Astrocyte (in vitro differentiated cells and primary cell): ENCODE measurements around the gene C2CD2. TPM values are rescaled to one million over a fixed set of nuclear protein-coding genes. Genes with fewer than 3 reads are reported as not detected.

Source experiments
- DNase-seq: peaks from one replicate; pipeline ENCODE4 v3.0.0-alpha.2; 2010; ENCODE audit warnings: low read depth
- FAIRE-seq: peaks from 2 replicates; lab custom pipeline; 2011; peaks lifted over from hg19 to GRCh38; lab: Jason Lieb, UNC
- H2AFZ ChIP-seq: 2 replicates; pipeline ENCODE4 v1.6.0; 2012; ENCODE audit warnings: low read depth, low read length, inconsistent platforms
- H3K27ac ChIP-seq: 2 replicates; pipeline ENCODE4 v1.5.1; 2011; ENCODE audit warnings: low read depth, low read length, inconsistent platforms
- H3K27me3 ChIP-seq: 2 replicates; pipeline ENCODE4 v1.6.0; 2011; ENCODE audit warnings: low read length, inconsistent platforms; ENCODE audit not compliant: insufficient read depth
- H3K36me3 ChIP-seq: 2 replicates; pipeline ENCODE4 v1.5.1; 2011; ENCODE audit warnings: low read length, inconsistent platforms; ENCODE audit not compliant: insufficient read depth
- H3K4me1 ChIP-seq: 2 replicates; pipeline ENCODE4 v1.5.1; 2011; ENCODE audit warnings: low read length, inconsistent platforms; ENCODE audit not compliant: insufficient read depth
- H3K4me2 ChIP-seq: 2 replicates; pipeline ENCODE4 v1.6.0; 2012; ENCODE audit warnings: low read length, inconsistent platforms
- H3K4me3 ChIP-seq: 2 replicates; pipeline ENCODE4 v1.5.1; 2011; ENCODE audit warnings: low read depth, mild to moderate bottlenecking, low read length, inconsistent platforms; ENCODE audit not compliant: insufficient read depth
- H3K79me2 ChIP-seq: 2 replicates; pipeline ENCODE4 v1.6.0; 2012; ENCODE audit warnings: mild to moderate bottlenecking, low read length, inconsistent platforms; ENCODE audit not compliant: insufficient read depth
- H3K9ac ChIP-seq: 2 replicates; pipeline ENCODE4 v1.6.0; 2012; ENCODE audit warnings: mild to moderate bottlenecking, low read length, inconsistent platforms
- H3K9me3 ChIP-seq: 2 replicates; pipeline ENCODE4 v1.5.1; 2012; ENCODE audit warnings: low read depth, mild to moderate bottlenecking, low read length, inconsistent platforms; ENCODE audit not compliant: insufficient read depth
- H4K20me1 ChIP-seq: 2 replicates; pipeline ENCODE4 v1.6.0; 2012; ENCODE audit warnings: low read length, inconsistent platforms; ENCODE audit not compliant: insufficient read depth
- H3K27ac Mint-ChIP-seq: one replicate; pipeline ENCODE4 v1.8.0; 2021; ENCODE audit warnings: mild to moderate bottlenecking, mixed read lengths; ENCODE audit not compliant: unreplicated experiment
- H3K27me3 Mint-ChIP-seq: one replicate; pipeline ENCODE4 v1.8.0; 2021; ENCODE audit warnings: low read depth, mixed read lengths; ENCODE audit not compliant: unreplicated experiment
- H3K36me3 Mint-ChIP-seq: one replicate; pipeline ENCODE4 v1.8.0; 2021; ENCODE audit warnings: low read depth, mixed read lengths; ENCODE audit not compliant: unreplicated experiment
- H3K4me1 Mint-ChIP-seq: one replicate; pipeline ENCODE4 v1.8.0; 2021; ENCODE audit warnings: low read depth, mixed read lengths; ENCODE audit not compliant: unreplicated experiment
- H3K4me3 Mint-ChIP-seq: one replicate; pipeline ENCODE4 v1.8.0; 2021; ENCODE audit warnings: mild to moderate bottlenecking, moderate library complexity, mixed read lengths; ENCODE audit not compliant: unreplicated experiment
- H3K9me3 Mint-ChIP-seq: one replicate; pipeline ENCODE4 v1.8.0; 2021; ENCODE audit warnings: mild to moderate bottlenecking, mixed read lengths; ENCODE audit not compliant: unreplicated experiment
- CTCF ChIP-seq: IDR thresholded peaks from 2 replicates; pipeline ENCODE4 v1.5.1; 2011; ENCODE audit warnings: low read depth, mild to moderate bottlenecking, inconsistent platforms, low read length, moderate library complexity; ENCODE audit not compliant: insufficient read depth
- EZH2 ChIP-seq: IDR thresholded peaks from 2 replicates; pipeline ENCODE4 v1.6.1; 2012; ENCODE audit warnings: mild to moderate bottlenecking, low read length, inconsistent platforms; ENCODE audit not compliant: insufficient read depth
- total RNA-seq: library from RNA; stranded (reverse); gene quantifications from 2 replicates; pipeline ENCODE4 v1.2.1, GENCODE V29; 2021

C2CD2 gene
- total RNA-seq, 1 donor from 2014 or later: 8.3 TPM

- H3K27me3 ChIP-seq: no peaks in the 10 kb centered on the region
- no peak overlapping the region for H3K9ac ChIP-seq
- no peak overlapping the region for H2AFZ ChIP-seq
- peaks cover 24% of the 10 kb centered on the region for H3K4me1 ChIP-seq
- no peak overlapping the region for H3K4me2 ChIP-seq
- no peak overlapping the region for H3K27ac ChIP-seq
- no peak for DNase-seq
- Mint-ChIP-seq H3K9me3 (peaks cover 6% of the 10 kb centered on the region), H3K36me3 (no peaks in the 10 kb centered on the region), H3K27ac (no peak overlapping the region), H3K4me1 (peaks cover 6% of the 10 kb centered on the region), H3K4me3 (no peak overlapping the region), H3K27me3 (peaks cover 36% of the 10 kb centered on the region)
- TF ChIP-seq CTCF (no peak), EZH2 (no peak)
- no peak overlapping the region for H3K4me3 ChIP-seq
- no peaks in the 10 kb centered on the region for H4K20me1 ChIP-seq
- no peaks in the 10 kb centered on the region for H3K36me3 ChIP-seq
- FAIRE-seq: no peak
- H3K9me3 ChIP-seq: no peaks in the 10 kb centered on the region
- no peaks in the 10 kb centered on the region for H3K79me2 ChIP-seq
These were observed 8.7 kb upstream of the C2CD2 start for GRCh38 chr21:41962425-41962966.

- Histone ChIP-seq H3K4me2 (peak overlapping the region; percentile 49), H3K9me3 (no peaks in the 10 kb centered on the region), H3K79me2 (no peaks in the 10 kb centered on the region), H2AFZ (peak overlapping the region; percentile 39), H3K4me1 (peaks cover 31% of the 10 kb centered on the region), H4K20me1 (no peaks in the 10 kb centered on the region), H3K4me3 (no peak overlapping the region), H3K9ac (peak overlapping the region; percentile 45), H3K36me3 (no peaks in the 10 kb centered on the region), H3K27ac (no peak overlapping the region), H3K27me3 (no peaks in the 10 kb centered on the region)
- DNase-seq (no peak), FAIRE-seq (no peak)
- Mint-ChIP-seq H3K36me3 (no peaks in the 10 kb centered on the region), H3K27me3 (peaks cover 30% of the 10 kb centered on the region), H3K4me3 (no peak overlapping the region), H3K4me1 (peaks cover 14% of the 10 kb centered on the region), H3K27ac (no peak overlapping the region), H3K9me3 (peaks cover 3% of the 10 kb centered on the region)
- no peak for TF ChIP-seq CTCF
- TF ChIP-seq EZH2: no peak
These were observed 7.9 kb upstream of the C2CD2 start for GRCh38 chr21:41961753-41962152.

- no peak for TF ChIP-seq EZH2
- no peak for TF ChIP-seq CTCF
- no peaks in the 10 kb centered on the region for H3K79me2 ChIP-seq
- DNase-seq: peak; percentile 77
- peak overlapping the region; percentile 39 for H2AFZ ChIP-seq
- Mint-ChIP-seq H3K9me3 (peaks cover 3% of the 10 kb centered on the region), H3K4me3 (no peak overlapping the region), H3K4me1 (peaks cover 15% of the 10 kb centered on the region), H3K27me3 (peaks cover 26% of the 10 kb centered on the region), H3K27ac (no peak overlapping the region), H3K36me3 (no peaks in the 10 kb centered on the region)
- no peaks in the 10 kb centered on the region for H3K36me3 ChIP-seq
- no peak overlapping the region for H3K4me3 ChIP-seq
- H3K9ac ChIP-seq: peak overlapping the region; percentile 45
- H3K4me2 ChIP-seq: peak overlapping the region; percentile 49
- peaks cover 32% of the 10 kb centered on the region for H3K4me1 ChIP-seq
- FAIRE-seq: no peak
- no peak overlapping the region for H3K27ac ChIP-seq
- no peaks in the 10 kb centered on the region for H3K9me3 ChIP-seq
- H4K20me1 ChIP-seq: no peaks in the 10 kb centered on the region
- H3K27me3 ChIP-seq: no peaks in the 10 kb centered on the region
These were observed 7.5 kb upstream of the C2CD2 start for GRCh38 chr21:41961282-41961701.
